OCI-M1 (cell line): ENCODE results near the gene LPCAT2.

ENCODE experiments used
- DNase-seq: peaks from one replicate; lab custom pipeline; 2025; lab: John Stamatoyannopoulos, UW

The LPCAT2 gene, protein sequence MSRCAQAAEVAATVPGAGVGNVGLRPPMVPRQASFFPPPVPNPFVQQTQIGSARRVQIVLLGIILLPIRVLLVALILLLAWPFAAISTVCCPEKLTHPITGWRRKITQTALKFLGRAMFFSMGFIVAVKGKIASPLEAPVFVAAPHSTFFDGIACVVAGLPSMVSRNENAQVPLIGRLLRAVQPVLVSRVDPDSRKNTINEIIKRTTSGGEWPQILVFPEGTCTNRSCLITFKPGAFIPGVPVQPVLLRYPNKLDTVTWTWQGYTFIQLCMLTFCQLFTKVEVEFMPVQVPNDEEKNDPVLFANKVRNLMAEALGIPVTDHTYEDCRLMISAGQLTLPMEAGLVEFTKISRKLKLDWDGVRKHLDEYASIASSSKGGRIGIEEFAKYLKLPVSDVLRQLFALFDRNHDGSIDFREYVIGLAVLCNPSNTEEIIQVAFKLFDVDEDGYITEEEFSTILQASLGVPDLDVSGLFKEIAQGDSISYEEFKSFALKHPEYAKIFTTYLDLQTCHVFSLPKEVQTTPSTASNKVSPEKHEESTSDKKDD

DNA sequence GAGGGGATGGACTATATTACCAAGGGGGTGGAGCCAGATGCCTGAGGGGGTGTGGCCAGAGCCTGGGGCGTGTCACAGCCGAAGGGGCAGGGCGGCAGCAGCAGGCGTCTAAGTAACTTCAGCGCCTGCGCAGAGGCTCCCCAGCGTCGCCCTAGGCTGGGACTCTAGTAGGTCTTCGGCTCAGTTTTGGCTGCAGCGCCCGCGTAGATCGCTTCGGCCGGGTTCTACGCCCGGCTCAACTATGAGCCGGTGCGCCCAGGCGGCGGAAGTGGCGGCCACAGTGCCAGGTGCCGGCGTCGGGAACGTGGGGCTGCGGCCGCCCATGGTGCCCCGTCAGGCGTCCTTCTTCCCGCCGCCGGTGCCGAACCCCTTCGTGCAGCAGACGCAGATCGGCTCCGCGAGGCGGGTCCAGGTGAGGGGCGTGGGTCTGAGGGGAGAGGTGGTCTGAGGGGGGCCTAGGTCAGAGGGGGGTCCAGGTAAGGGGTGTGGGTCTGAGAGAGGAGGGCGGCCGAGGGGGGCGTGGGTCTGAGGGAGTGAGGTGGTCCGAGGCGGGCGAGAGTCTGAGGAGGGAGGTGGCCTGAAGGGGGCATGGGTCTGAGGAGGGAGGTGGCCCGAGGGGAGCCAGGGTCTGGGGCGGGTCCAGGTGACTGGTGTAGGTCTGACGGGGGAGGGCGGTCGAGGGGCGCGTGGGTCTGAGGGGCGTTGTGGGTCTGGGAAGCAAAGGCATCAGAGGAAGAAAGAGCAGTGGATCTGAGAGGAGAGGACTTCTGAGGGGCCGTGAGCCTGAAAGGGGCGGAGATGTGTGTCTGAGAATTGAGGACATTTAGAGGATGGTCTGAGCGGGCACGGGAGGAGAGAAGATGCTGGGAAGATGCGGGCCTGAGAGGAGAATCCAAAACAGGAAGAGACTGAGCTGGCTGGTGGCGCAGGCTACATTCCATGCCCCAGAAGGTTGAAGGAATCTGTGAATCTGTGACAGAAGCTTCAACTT, at the start of gene LPCAT2:
LPCAT2 (plus strand) TSS at position 132 of the 991 bp plus-strand sequence; CDS start at position 242, 110 bp downstream.
- peak; percentile 87 for DNase-seq

DNA sequence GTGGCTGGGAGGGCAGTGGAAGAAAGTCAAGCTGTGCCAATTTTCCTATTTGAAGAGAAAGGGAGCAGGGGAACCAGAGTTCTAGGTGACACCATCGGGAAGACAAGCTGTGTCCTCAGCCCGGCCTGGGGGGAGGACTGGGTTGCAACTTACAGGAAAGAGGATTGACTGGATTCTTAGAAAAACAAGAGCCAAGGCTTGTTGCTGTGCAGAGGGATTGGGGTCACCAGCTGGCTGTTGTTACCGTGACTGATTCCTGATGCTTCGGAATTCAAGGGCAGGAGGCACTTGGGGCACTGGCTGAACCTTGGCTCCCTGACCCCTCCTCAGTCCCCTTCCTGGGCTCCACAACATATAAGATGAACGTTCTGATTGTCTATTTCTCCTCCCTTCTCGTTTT, 46.6 kb upstream of the LPCAT2 start:
- no peak for DNase-seq

DNA sequence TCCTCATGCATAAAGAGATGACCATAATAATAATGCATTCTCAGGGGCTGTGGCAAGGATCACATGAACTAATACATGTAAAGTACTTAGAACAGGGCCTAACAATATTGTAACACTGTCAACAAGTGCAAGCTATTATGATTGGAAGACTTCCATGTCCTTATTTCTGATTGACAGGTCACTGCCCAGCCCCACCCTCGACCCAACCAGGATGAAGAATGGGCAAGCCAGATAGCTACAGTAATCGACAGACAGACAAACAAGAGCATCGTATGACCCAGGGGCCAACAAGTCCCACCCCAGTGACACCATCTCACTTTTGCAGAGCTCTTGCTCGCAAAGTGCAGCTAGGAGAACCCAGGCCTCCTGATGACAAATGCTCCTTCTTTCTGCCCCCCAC, 44.5 kb upstream of the LPCAT2 start:
- DNase-seq: no peak

DNA sequence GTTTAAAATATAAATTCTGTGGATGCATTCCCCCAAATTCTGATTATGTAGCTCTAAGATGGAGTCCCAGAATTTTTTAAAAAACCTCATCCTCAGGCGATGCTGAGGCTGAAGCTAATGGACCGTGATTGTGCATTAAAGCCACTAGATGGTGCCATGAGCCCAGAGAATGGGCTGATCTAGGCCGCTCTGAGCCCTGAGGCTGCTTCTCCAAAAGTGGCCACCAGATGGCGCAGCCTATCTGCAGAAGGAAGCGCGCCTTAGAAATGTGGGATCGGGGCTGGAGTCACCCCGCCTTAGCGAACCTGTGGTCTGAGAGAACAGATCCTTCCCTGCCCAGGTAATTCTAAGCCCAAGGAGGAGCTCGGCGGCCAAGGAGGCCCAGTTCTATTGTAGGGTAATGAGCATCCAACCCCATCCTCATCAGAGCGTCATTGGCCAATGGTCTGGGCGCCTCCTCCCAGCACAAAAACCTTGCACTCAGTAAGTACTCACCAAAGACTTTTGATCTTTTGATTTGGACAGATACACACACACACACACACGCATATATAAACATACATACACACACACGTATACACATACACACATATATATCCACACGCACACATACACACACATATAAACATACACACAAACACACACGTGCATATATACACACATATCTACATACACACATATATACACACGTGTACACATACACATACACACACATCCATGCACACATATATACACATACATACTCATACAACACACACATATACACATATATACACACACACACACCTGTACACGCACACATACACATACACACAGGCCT, 43.6 kb upstream of the LPCAT2 start:
- peak; percentile 84 for DNase-seq

DNA sequence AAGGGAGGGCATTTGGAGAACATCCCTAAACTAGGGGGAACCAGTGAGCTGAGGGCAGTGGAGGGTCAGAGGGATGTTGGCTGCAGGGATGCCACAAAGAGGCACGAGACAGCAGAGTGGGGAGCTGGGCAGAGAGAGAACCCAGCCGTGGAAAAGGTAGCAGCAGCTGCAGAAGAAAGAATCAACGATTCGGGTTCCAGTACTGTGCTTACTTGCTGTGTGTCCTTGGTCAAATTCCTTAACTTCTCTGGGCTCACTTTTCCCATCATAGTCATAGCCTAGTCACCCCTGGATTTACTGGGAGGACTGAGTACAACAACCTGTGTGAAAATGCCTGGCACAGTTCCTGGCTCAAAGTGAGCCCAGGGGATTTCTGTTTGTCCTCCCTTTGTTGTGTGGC, 42.7 kb upstream of the LPCAT2 start:
- no peak for DNase-seq

DNA sequence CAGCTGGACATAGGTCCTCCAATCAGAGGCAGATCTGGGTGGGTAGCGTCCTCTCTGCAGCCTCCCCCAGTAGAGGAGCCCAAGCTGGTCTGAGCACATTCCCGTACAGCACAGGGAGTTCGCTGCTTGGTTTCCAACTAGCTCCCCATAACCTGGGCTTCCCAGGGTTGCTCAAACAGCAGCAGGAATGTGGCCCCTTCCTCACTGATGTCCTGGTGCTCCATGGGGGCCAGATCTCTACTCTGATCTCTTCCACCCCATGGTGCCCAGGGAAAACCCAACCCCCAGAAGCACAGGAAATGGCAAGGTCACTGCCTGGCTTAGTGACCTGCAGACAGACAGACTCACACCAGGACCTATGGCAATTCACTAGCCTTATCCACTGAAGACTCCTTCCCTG, 41.0 kb upstream of the LPCAT2 start:
- no peak for DNase-seq

DNA sequence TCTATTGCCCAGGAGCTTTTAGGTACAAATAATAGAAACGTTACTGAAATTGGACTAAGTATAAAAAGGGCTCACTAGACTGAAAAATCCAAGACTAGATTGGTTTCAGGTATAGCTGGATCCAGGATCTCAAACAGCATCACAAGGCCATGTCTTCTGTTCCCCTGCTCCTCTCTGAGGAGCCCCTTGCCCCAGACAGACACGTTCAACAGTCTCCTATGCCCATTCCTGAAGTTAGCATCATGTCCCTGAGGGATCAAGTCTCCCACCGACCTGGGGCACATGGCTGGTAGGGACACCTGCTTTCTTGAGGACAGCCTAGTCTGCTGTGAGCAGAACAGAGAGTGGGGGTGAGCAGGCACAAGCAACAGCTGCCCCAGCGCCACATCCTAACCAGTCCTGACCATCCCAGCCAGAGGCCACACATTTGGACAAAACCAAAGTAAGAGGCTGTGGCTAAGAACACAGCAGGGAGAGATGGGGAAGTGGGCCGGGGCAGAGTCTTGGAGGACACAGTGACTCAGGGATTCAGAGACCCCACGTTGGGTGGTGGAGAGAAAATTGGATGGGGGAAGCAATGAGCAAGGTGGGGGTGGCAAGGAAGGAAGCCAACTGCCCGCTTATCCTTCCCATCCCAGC, 40.4 kb upstream of the LPCAT2 start:
- no peak for DNase-seq

DNA sequence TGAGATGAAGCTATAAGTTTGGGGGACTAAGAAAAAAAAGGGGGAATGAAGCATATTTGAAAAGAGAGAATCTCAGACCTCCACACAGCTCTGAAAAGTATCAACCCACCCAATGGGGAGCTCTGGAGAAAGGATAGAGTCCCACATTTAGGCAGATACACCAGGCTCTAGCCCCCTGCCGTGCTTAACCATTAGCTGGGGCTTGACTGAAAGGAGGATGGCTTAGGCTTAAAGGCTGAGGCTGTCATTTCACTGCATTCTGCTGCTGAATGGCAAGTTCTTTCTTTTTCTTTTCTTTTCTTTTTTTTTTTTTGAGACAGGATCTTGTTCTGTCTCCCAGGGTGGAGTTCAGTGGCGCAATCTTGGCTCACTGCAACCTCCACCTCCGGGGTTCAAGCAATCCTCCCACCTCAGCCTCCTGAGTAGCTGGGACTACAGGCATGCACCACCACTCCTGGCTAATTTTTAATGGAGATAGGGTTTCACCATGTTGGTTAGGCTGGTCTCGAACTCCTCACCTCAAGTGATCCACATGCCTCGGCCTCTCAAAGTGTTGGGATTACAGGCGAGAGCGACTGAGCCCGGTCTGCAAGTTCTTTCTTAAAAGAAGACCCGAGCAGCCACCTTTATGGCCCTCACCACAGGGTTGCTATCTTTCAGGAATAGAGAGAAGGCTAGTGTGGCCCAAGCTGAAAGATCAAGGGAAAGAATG, 38.9 kb upstream of the LPCAT2 start:
- DNase-seq: no peak

DNA sequence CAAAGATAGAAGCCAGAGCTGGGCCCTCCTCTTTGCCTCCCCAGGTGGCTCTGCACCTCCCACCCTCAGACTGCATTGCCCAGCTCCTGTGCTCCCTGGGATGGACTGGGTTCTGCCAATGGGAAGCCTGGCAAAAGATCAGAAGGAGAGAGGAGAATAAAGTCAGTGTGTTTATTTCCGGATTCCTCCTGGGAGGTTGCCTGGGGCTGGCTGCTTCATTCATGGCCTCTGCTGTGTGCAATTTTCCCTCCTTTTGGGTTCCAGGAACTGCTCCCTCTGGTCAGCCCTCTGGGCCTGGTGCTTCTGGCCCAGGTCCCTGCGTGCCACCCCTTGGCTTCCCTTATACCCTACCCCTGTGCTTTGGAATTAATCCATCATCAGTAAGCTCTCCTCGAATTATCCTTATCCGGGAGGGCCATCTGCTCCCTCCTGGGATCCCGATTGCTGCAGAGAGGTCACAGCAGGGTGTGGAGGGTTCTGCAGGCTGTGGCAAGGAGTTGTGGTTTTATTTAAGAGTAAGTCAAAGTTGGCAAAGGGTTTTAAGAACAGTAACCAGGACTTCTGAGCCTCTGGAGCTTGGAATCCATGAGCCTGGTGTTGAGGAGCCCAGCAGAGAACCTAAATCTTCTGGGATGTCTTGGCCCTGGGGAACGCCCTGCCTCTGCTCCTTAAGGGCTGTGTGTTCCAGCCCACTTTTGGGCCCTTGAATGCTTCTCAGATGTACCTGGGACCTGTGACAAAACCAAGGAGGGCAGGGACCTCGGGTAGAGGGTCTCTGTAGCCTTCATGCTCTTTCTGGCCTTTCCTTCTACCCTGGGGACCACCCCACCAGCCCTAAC, 38.1 kb upstream of the LPCAT2 start:
- DNase-seq: peak; percentile 4

DNA sequence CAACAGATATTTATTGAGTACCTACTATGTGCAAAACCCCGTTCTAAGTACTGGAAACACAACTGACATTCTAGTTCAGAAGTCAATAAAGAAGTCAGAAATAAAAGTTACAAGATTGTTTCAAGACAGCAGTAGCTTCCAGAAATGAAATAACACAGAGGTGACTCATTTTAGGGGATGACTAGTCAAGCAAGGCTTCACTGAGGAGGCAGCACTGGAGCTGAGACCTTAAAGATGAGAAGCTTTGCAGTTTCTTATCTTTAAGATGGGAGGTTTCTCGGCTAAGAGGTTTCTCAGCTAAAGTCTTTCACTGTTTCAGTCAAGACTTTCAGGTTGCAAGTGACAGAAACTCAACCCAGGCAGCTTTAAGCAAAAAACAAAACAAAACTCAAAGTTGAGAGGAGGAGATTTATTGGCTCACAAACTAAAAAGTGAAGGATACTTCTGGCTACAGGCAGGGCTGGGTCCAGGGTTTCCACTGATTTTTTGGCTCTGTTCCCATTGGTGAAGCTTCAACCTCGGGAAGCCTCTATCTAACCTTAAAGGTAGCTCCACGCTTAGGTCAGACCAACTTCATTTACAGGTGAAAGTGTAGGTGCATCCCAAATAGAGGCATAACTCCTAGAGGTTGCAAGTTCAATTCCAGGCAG, 37.3 kb upstream of the LPCAT2 start:
- DNase-seq: peak; percentile 28

DNA sequence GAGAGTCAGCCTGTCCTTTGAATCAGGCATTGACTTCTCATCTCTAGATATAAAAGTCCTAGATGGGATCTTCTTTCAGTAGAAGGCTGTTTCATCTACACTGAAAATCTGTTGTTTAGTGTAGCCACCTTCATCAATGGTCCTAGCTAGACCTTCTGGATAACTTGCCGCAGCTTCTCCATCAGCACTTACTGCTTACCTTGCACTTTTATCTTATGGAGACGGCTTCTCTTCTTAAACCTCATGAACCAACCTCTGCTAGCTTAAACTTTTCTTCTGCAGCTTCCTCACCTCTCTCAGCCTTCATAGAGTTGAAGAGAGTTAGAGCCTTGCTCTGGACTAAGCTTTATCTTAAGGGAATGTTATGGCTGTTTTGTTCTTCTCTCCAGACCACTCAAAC, 35.3 kb upstream of the LPCAT2 start:
- DNase-seq: no peak

DNA sequence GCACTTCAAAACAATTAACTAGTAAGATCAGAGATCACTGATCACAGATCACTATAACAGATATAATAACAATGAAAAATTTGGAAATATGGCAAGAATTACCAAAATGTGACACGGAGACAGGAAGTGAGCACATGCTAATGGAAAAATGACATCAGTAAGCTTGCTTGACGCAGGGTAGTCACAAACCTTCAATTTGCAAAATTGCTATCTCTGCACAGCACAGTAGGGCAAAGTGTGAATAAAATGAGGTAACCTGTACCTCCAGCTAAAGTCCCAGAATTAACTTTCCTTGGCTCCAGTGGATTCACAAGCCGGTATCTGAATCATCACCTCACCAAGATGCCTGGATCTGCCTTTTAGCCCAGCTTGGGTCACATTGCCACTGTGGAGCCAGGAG, 34.1 kb upstream of the LPCAT2 start:
- DNase-seq: no peak

DNA sequence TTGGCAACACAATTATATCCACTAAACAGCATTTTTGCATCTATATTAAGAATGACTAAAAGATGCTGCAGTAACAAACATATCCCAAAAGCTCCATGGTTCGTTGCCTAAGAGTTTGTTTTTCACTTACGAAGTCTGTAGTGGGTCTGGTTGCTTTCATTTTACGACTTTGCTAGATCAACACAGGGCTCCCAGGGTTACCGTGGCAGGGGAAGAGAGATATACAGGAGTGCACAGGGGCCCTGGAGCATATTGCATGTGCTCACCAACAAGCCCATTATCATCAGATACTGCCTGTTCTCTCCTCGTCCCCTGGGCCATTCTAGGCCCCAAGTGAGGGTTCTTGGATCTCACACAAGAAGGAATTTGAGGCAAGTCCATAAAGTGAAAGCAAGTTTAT, 33.0 kb upstream of the LPCAT2 start:
- DNase-seq: peak; percentile 27

DNA sequence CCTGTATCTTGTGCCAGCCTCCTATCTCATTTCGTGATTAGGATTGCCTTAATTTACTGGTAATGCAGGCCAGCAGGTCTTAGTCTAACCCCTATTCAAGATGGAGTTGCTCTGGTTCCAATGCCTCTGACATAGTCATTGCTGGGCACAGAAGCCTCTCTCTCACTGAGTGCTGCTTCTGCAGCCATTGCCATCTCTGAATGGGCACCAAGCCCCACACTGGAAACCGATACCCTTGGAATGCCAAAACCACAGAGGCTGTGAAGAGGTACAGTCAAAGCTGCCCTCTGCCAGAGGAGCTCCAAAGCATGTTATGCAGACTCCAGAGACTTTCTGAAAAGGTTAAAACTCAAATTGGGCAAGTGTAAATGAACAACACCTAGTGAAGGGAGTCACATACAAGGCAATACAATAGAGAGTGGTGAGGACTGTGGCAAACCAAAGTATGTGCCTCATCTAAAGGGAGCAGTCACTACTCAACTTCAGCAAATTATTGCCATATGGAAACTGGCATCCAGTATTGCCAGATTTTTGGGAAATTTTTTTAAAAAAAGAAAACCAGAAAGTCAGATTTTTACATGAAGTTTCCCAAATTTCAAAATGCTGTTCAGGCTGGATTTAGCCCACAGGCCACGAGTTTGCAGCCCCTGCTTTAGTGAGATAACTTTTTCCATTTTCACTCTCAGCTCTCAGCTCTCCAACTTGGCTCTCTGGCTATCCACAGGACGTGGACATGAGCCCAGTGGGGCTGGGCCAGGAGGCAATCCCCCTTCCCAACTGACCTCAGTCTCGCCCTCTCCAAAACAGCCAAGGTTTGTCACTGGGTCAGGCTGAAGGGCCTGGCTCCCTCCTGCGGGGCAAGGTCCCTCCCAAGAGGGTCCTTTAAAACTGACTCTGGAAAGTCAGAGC, 32.0 kb upstream of the LPCAT2 start:
- DNase-seq: no peak

DNA sequence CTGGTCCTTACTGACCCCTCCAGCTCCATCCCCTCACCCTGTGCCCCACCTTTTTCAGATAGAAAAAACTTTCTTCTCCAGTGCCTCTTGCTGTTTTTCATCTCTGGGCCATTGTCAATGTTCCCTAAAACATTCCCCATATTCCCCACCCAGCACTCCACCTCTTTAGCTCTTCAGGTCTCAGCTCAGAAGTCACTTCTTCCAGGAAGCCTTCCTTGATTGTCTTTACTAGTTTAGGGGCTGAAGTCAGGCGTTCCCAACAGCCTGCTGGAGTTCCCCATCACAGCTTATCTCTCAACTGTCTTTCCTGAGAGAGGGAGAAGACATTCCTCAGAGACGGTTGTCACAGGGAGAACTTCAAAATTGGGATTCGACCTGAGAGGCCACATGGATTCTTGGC, 31.1 kb upstream of the LPCAT2 start:
- DNase-seq: no peak

DNA sequence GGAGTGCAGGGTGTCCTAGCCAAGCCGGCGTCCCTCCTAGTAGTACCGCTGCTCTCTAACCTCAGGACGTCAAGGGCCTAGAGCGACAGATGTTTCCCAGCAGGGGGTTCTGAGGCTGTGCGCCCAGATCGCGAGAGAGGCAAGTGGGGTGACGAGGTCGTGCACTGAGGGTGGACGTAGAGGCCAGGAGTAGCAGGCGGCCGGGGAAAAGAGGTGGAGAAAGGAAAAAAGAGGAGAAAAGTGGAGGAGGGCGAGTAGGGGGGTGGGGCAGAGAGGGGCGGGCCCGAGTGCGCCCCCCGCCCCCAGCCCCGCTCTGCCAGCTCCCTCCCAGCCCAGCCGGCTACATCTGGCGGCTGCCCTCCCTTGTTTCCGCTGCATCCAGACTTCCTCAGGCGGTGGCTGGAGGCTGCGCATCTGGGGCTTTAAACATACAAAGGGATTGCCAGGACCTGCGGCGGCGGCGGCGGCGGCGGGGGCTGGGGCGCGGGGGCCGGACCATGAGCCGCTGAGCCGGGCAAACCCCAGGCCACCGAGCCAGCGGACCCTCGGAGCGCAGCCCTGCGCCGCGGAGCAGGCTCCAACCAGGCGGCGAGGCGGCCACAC, 29.9 kb upstream of the LPCAT2 start, which contains the start of gene MMP2:
MMP2 (plus strand) TSS at position 372 of the 603 bp plus-strand sequence. CDS start 282 bp downstream, outside the sequence.
- peak; percentile 20 for DNase-seq

DNA sequence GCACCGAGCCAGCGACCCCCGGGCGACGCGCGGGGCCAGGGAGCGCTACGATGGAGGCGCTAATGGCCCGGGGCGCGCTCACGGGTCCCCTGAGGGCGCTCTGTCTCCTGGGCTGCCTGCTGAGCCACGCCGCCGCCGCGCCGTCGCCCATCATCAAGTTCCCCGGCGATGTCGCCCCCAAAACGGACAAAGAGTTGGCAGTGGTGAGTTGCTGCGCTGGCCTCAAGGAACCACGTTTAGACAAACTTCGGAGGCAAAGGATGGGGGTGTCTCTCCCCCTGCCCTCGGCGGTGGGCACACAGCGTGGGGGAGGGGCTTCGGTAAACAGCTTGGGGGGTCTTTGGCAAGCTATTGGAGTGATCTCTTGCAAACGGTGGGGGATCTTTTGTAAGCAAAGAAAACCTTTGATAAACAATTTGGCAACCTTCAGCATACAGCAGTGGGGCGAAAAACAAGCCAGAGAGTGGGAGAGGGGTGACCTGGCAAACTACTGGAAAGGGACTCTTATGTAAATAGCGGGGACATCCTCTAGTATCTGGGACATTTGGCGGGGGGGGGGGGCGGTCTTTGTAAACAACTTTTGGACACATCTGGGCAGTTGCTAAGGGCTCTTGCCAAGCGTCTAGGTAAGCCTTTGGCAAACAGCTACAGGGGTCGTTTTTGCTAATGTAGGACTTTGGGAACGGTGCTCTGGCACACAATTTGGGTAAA, 29.3 kb upstream of the LPCAT2 start:
- peak; percentile 25 for DNase-seq
